Right lobe of liver (tissue), 4 donors: ENCODE measurements around the gene NADSYN1.

Experiments used
- CTCF ChIP-seq, 4 donors: fragments of 200-600 bp in 3 of 4; fragments of 450-650 bp in 1 of 4; IDR thresholded peaks; one replicate each; pipeline versions ENCODE4 v1.5.1 to v1.8.0; 2016 to 2022; ENCODE audit warnings: antibody characterized with exemption in 4 of 4, mild to moderate bottlenecking in 2 of 4
- POLR2A ChIP-seq: fragments of 450-650 bp; IDR thresholded peaks from one replicate; pipeline ENCODE4 v1.6.1; 2017; ENCODE audit warnings: antibody characterized with exemption, mild to moderate bottlenecking
- donor health status: DM: no; HTN: no; CAD: no.
- donor health status: DM: no; HTN: no; CAD: no.
- donor health status: DM: no; HTN: yes; CAD: no.

GRCh38 chr11:71548120-71548519 lies 95.1 kb downstream of the NADSYN1 start, which contains the start of gene KRTAP5-9:
- TF ChIP-seq CTCF (IDR thresholded peaks at IDR 0.05) (no peak), POLR2A (no peak)
